ENCODE results near the gene ARF5. TPM values are rescaled to one million over a fixed set of nuclear protein-coding genes. Genes with fewer than 3 reads are reported as not detected.
A peak's percentile ranks its signal among the peaks of the same experiment; 100 is the strongest.

Gene ARF5
- total RNA-seq, 2 donors from 2014 or later, result 234 to 277 TPM

GRCh38 chr7:127585044-127585953, 2.9 kb upstream of the ARF5 start, which contains the start of gene GCC1:
GCC1 (minus strand) TSS chr7:127585596; CDS start chr7:127585182, 414 bp downstream.
- Histone ChIP-seq H3K36me3 (ENCODE audit: control insufficient read depth, insufficient read depth, low read length) (peaks cover 41% of the 10 kb centered on the region), H3K4me3 (ENCODE audit: low read length) (peak within 1 kb of the TSS; percentile 94), H3K9ac (ENCODE audit: extremely low read depth, low read length, poor library complexity, severe bottlenecking) (peak within 1 kb of the TSS; percentile 82), H3K27me3 (ENCODE audit: control insufficient read depth, insufficient read depth, low read length, poor library complexity, severe bottlenecking) (no peaks in the 10 kb centered on the region), H3K9me3 (ENCODE audit: control insufficient read depth, low read length) (peaks cover 5% of the 10 kb centered on the region), H3K27ac (ENCODE audit: low read depth, low read length) (peak within 1 kb of the TSS; percentile 40), H3K4me1 (ENCODE audit: control insufficient read depth, insufficient read depth, low read length) (peaks cover 17% of the 10 kb centered on the region)
- Mint-ChIP-seq H3K36me3 (ENCODE audit: low read depth) (peaks cover 37% of the 10 kb centered on the region), H3K4me1 (peaks cover 24% of the 10 kb centered on the region), H3K9me3 (no peaks in the 10 kb centered on the region), H3K27me3 (ENCODE audit: insufficient read depth) (peaks cover 21% of the 10 kb centered on the region), H3K27ac (peak within 1 kb of the TSS; percentile 88), H3K4me3 (peak within 1 kb of the TSS; percentile 85)
- TF ChIP-seq, protein P1, sequence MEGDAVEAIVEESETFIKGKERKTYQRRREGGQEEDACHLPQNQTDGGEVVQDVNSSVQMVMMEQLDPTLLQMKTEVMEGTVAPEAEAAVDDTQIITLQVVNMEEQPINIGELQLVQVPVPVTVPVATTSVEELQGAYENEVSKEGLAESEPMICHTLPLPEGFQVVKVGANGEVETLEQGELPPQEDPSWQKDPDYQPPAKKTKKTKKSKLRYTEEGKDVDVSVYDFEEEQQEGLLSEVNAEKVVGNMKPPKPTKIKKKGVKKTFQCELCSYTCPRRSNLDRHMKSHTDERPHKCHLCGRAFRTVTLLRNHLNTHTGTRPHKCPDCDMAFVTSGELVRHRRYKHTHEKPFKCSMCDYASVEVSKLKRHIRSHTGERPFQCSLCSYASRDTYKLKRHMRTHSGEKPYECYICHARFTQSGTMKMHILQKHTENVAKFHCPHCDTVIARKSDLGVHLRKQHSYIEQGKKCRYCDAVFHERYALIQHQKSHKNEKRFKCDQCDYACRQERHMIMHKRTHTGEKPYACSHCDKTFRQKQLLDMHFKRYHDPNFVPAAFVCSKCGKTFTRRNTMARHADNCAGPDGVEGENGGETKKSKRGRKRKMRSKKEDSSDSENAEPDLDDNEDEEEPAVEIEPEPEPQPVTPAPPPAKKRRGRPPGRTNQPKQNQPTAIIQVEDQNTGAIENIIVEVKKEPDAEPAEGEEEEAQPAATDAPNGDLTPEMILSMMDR (conservative IDR thresholded peaks at IDR 0.05), result no peak
- WGBS, 2 experiments (ENCODE audit: insufficient coverage in 1 of 2, insufficient read length in 1 of 2), result 6 to 16% methylated on average over 44 to 78 of the region's 78 CpGs
- peak; percentile 98 for DNase-seq

GRCh38 chr7:127586346-127586745, 1.9 kb upstream of the ARF5 start:
- no peak overlapping the region for H3K27ac ChIP-seq (ENCODE audit: low read depth, low read length)
- H3K27ac Mint-ChIP-seq, result no peak overlapping the region
- H3K4me3 Mint-ChIP-seq, result no peak overlapping the region
- H3K36me3 ChIP-seq (ENCODE audit: control insufficient read depth, insufficient read depth, low read length), result peaks cover 42% of the 10 kb centered on the region
- H3K36me3 Mint-ChIP-seq (ENCODE audit: low read depth), result peaks cover 41% of the 10 kb centered on the region
- no peak for DNase-seq
- no peak overlapping the region for H3K9ac ChIP-seq (ENCODE audit: extremely low read depth, low read length, poor library complexity, severe bottlenecking)
- 85 to 90% methylated on average over 2 of the region's 2 CpGs for WGBS, 2 experiments (ENCODE audit: insufficient coverage in 1 of 2, insufficient read length in 1 of 2)
- TF ChIP-seq, protein P1 (conservative IDR thresholded peaks at IDR 0.05), result no peak
- no peaks in the 10 kb centered on the region for H3K27me3 ChIP-seq (ENCODE audit: control insufficient read depth, insufficient read depth, low read length, poor library complexity, severe bottlenecking)
- H3K9me3 ChIP-seq (ENCODE audit: control insufficient read depth, low read length), result peaks cover 5% of the 10 kb centered on the region
- H3K4me3 ChIP-seq (ENCODE audit: low read length), result peak overlapping the region; percentile 94
- H3K4me1 Mint-ChIP-seq, result peaks cover 24% of the 10 kb centered on the region
- peaks cover 17% of the 10 kb centered on the region for H3K4me1 ChIP-seq (ENCODE audit: control insufficient read depth, insufficient read depth, low read length)
- H3K9me3 Mint-ChIP-seq, result no peaks in the 10 kb centered on the region
- peaks cover 21% of the 10 kb centered on the region for H3K27me3 Mint-ChIP-seq (ENCODE audit: insufficient read depth)

DNA sequence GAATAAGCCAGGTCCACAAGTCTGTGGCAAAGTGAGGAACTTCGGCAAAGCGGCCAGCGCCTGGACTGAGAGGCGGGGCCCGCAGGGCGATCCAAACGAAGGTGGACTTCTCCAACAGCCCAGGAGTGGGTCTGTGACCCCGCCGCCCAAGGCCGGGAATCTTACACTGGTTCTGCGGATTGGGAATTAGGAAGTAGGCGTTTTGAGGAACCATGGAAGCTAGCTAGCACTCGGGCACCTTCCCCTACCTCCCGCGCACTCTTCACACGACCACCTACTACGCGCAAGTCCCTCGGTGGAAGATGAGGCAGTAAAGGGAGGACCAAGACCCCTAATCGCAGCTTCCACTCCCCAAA, 570 bp upstream of the ARF5 start:
- Mint-ChIP-seq H3K36me3 (ENCODE audit: low read depth) (peaks cover 38% of the 10 kb centered on the region), H3K4me1 (peaks cover 24% of the 10 kb centered on the region), H3K27me3 (ENCODE audit: insufficient read depth) (peaks cover 21% of the 10 kb centered on the region), H3K4me3 (peak overlapping the region; percentile 83), H3K9me3 (no peaks in the 10 kb centered on the region), H3K27ac (peak overlapping the region; percentile 75)
- no peak for DNase-seq
- H3K27me3 ChIP-seq (ENCODE audit: control insufficient read depth, insufficient read depth, low read length, poor library complexity, severe bottlenecking), result no peaks in the 10 kb centered on the region
- TF ChIP-seq, protein P1 (conservative IDR thresholded peaks at IDR 0.05), result no peak
- 88 to 100% methylated on average over 6 to 20 of the region's 20 CpGs for WGBS, 2 experiments (ENCODE audit: insufficient coverage in 1 of 2, insufficient read length in 1 of 2)
- peaks cover 35% of the 10 kb centered on the region for H3K36me3 ChIP-seq (ENCODE audit: control insufficient read depth, insufficient read depth, low read length)
- H3K4me3 ChIP-seq (ENCODE audit: low read length), result peak overlapping the region; percentile 77
- peaks cover 17% of the 10 kb centered on the region for H3K4me1 ChIP-seq (ENCODE audit: control insufficient read depth, insufficient read depth, low read length)
- H3K9me3 ChIP-seq (ENCODE audit: control insufficient read depth, low read length), result peaks cover 5% of the 10 kb centered on the region
- peak overlapping the region; percentile 91 for H3K9ac ChIP-seq (ENCODE audit: extremely low read depth, low read length, poor library complexity, severe bottlenecking)
- no peak overlapping the region for H3K27ac ChIP-seq (ENCODE audit: low read depth, low read length)
